A549 (cell line): ENCODE measurements around the gene SAA2. TPM values are rescaled to one million over a fixed set of nuclear protein-coding genes. Genes with fewer than 3 reads are reported as not detected.

ENCODE experiments used
- ATAC-seq, 2 experiments: fragments of 200-7000 bp in 1 of 2; fragments of >200 bp in 1 of 2; cut with Nextera tagmentation in 1 of 2; cut with Tn5 transposase in 1 of 2; 3 replicates each; pipeline versions ENCODE4 v1.8.0 to v1.9.1; 2018 to 2020; ENCODE audit warnings: mild to moderate bottlenecking in 1 of 2, moderate library complexity in 1 of 2
- CTCF ChIA-PET: fragments of 300-600 bp; sonication (Branson Sonifier 250); formaldehyde crosslinking; extraction: SDS; loops from one replicate; lab custom pipeline; 2021; ENCODE audit warnings: antibody characterized with exemption, inconsistent platforms; lab: Yijun Ruan, JAX
- POLR2A ChIA-PET: fragments of 350-600 bp; formaldehyde crosslinking; extraction: SDS; loops from one replicate; lab custom pipeline; 2021; ENCODE audit warnings: antibody characterized with exemption, inconsistent platforms; lab: Yijun Ruan, JAX
- DNase-seq, 2 experiments: peaks; one replicate each; pipeline versions ENCODE4 v3.0.0 to v3.0.0-alpha.2; 2011 to 2016; ENCODE audit warnings: low read depth in 1 of 2, low spot score in 1 of 2
- FAIRE-seq: peaks from 2 replicates; lab custom pipeline; 2011; peaks lifted over from hg19 to GRCh38; lab: Jason Lieb, UNC
- H3K27ac ChIP-seq, 2 experiments: fragments of >200 bp; sonication (Bioruptor Twin); formaldehyde crosslinking; 3 replicates each; pipeline ENCODE4 v1.5.1; 2016 to 2017
- H3K4me1 ChIP-seq: fragments of >200 bp; sonication (Bioruptor Twin); formaldehyde crosslinking; 3 replicates; pipeline ENCODE4 v1.6.1; 2016
- H3K4me2 ChIP-seq: fragments of >200 bp; sonication (Bioruptor Twin); formaldehyde crosslinking; 3 replicates; pipeline ENCODE4 v1.6.1; 2016
- H3K4me3 ChIP-seq: fragments of >200 bp; sonication (Bioruptor Twin); formaldehyde crosslinking; 3 replicates; pipeline ENCODE4 v1.5.1; 2016
- H3K9me3 ChIP-seq: fragments of >200 bp; sonication (Bioruptor Twin); formaldehyde crosslinking; 3 replicates; pipeline ENCODE4 v1.6.1; 2016
- BHLHE40 ChIP-seq: IDR thresholded peaks from 2 replicates; pipeline ENCODE4 v1.6.1; 2012; ENCODE audit warnings: low read depth, low read length, inconsistent platforms
- CBX8 ChIP-seq: fragments of 200-600 bp; sonication (generic); IDR thresholded peaks from 2 replicates; pipeline ENCODE4 v1.6.1; 2016
- CEBPB ChIP-seq, 2 experiments: fragments of >200 bp in 1 of 2; sonication (Bioruptor Twin) in 1 of 2; formaldehyde crosslinking in 1 of 2; IDR thresholded peaks; 2 replicates each; pipeline ENCODE4 v1.6.1; 2012 to 2016
- CHD2 ChIP-seq: fragments of 150-350 bp; IDR thresholded peaks from 2 replicates; pipeline ENCODE4 v1.6.1; 2014; ENCODE audit warnings: low read length; ENCODE audit not compliant: partially characterized antibody
- EHMT2 ChIP-seq: fragments of 200-600 bp; sonication (generic); IDR thresholded peaks from 2 replicates; pipeline ENCODE4 v1.6.1; 2016; ENCODE audit warnings: antibody characterized with exemption, low read depth, mild to moderate bottlenecking, moderate library complexity
- EP300 ChIP-seq, 2 experiments: fragments of >200 bp; sonication (Bioruptor Twin); formaldehyde crosslinking; IDR thresholded peaks; 2 replicates in 1 of 2; 3 replicates in 1 of 2; pipeline ENCODE4 v1.6.1; 2016 to 2017
- HOXA7 ChIP-seq: fragments of 250-450 bp; sonication (Bioruptor Pico); IDR thresholded peaks from 2 replicates; pipeline ENCODE4 v1.5.0; 2020; ENCODE audit warnings: mild to moderate bottlenecking, moderate library complexity
- HOXB13 ChIP-seq: fragments of 250-450 bp; sonication (Bioruptor Pico); IDR thresholded peaks from 2 replicates; pipeline ENCODE4 v1.5.0; 2020; ENCODE audit warnings: low read depth, mild to moderate bottlenecking, moderate library complexity
- JUN ChIP-seq, 2 experiments: fragments of >200 bp; sonication (Bioruptor Twin); formaldehyde crosslinking; IDR thresholded peaks; 2 replicates in 1 of 2; 3 replicates in 1 of 2; pipeline ENCODE4 v1.6.1; 2016 to 2017
- JUNB ChIP-seq: fragments of >200 bp; sonication (Bioruptor Twin); formaldehyde crosslinking; IDR thresholded peaks from 2 replicates; pipeline ENCODE4 v1.6.1; 2016
- MAZ ChIP-seq: fragments of 150-350 bp; IDR thresholded peaks from 2 replicates; pipeline ENCODE4 v1.6.1; 2014; ENCODE audit warnings: antibody characterized with exemption, low read depth, low read length, borderline replicate concordance
- PHF8 ChIP-seq: fragments of 200-600 bp; sonication (generic); IDR thresholded peaks from 2 replicates; pipeline ENCODE4 v1.6.1; 2016; ENCODE audit warnings: low read depth, mild to moderate bottlenecking, antibody characterized with exemption, moderate library complexity, borderline replicate concordance
- POLR2A ChIP-seq: IDR thresholded peaks from 2 replicates; pipeline ENCODE4 v1.6.1; 2012; ENCODE audit warnings: mild to moderate bottlenecking, low read length
- RAD21 ChIP-seq, 2 experiments: fragments of >200 bp in 1 of 2; sonication (Bioruptor Twin) in 1 of 2; formaldehyde crosslinking in 1 of 2; IDR thresholded peaks in 1 of 2; conservative IDR thresholded peaks in 1 of 2; 2 replicates in 1 of 2; 3 replicates in 1 of 2; pipeline ENCODE4 v1.6.1; 2012 to 2018; ENCODE audit warnings: inconsistent platforms in 1 of 2
- RFX5 ChIP-seq: fragments of 450-650 bp; IDR thresholded peaks from 2 replicates; pipeline ENCODE4 v1.7.1; 2014; ENCODE audit warnings: antibody characterized with exemption, mild to moderate bottlenecking, moderate library complexity
- SMC3 ChIP-seq: fragments of >200 bp; sonication (Bioruptor Twin); formaldehyde crosslinking; IDR thresholded peaks from 3 replicates; pipeline ENCODE4 v1.6.1; 2018; ENCODE audit warnings: inconsistent platforms
- TFCP2L1 ChIP-seq: fragments of 250-450 bp; sonication (Bioruptor Pico); IDR thresholded peaks from 2 replicates; pipeline ENCODE4 v1.5.0; 2021; ENCODE audit warnings: mild to moderate bottlenecking
- TP53 ChIP-seq: fragments of 250-450 bp; sonication (Bioruptor Pico); IDR thresholded peaks from 2 replicates; pipeline ENCODE4 v1.5.0; 2021; ENCODE audit warnings: mild to moderate bottlenecking, moderate library complexity
- ZSCAN20 ChIP-seq: fragments of 250-450 bp; sonication (Bioruptor Pico); IDR thresholded peaks from 2 replicates; pipeline ENCODE4 v1.8.0; 2022; ENCODE audit warnings: mild to moderate bottlenecking, moderate library complexity
- WGBS: methylation state at CpG from one replicate; pipeline ENCODE4 v1.1.6; 2017; ENCODE audit errors: missing lambda C conversion rate; 5-methylcytosine and 5-hydroxymethylcytosine counted together
- polyA plus RNA-seq, 4 experiments: library from polyadenylated mRNA; depleted of rRNA in 3 of 4; stranded (reverse); fragments of >200 nt; fragmentation: RNase III in 1 of 4; extraction: RNeasy Plus Mini Kit Qiagen cat#74134 plus additional on column Dnase treatment in 1 of 4; gene quantifications; 2 replicates in 3 of 4; 3 replicates in 1 of 4; pipeline ENCODE4 v1.2.3, GENCODE V29; 2011 to 2017
- TF ChIP-seq, protein P1 (sequence below): fragments of 250-450 bp; sonication (Bioruptor Pico); IDR thresholded peaks from 2 replicates; pipeline ENCODE4 v1.5.0; 2020; ENCODE audit warnings: low read depth, mild to moderate bottlenecking, moderate library complexity
- TF ChIP-seq, protein P2 (sequence below): fragments of >200 bp; sonication (Bioruptor Twin); formaldehyde crosslinking; IDR thresholded peaks from 2 replicates; pipeline ENCODE4 v1.6.1; 2016
- TF ChIP-seq, protein P3 (sequence below): fragments of 150-350 bp; IDR thresholded peaks from 2 replicates; pipeline ENCODE4 v1.6.1; 2014; ENCODE audit warnings: low read depth, mild to moderate bottlenecking, low read length
- TF ChIP-seq, protein P4 (sequence below): fragments of >200 bp; sonication (Bioruptor Twin); formaldehyde crosslinking; IDR thresholded peaks from 3 replicates; pipeline ENCODE4 v1.5.1; 2016
- TF ChIP-seq, protein P5 (sequence below): fragments of 250-450 bp; sonication (Bioruptor Pico); IDR thresholded peaks from 2 replicates; pipeline ENCODE4 v1.5.0; 2021; ENCODE audit warnings: mild to moderate bottlenecking, moderate library complexity, borderline replicate concordance

Gene SAA2
- polyA plus RNA-seq, 2 of the 4 experiments (the other 2 are of a cell fraction) = 0.09 TPM; not detected in 1

DNA sequence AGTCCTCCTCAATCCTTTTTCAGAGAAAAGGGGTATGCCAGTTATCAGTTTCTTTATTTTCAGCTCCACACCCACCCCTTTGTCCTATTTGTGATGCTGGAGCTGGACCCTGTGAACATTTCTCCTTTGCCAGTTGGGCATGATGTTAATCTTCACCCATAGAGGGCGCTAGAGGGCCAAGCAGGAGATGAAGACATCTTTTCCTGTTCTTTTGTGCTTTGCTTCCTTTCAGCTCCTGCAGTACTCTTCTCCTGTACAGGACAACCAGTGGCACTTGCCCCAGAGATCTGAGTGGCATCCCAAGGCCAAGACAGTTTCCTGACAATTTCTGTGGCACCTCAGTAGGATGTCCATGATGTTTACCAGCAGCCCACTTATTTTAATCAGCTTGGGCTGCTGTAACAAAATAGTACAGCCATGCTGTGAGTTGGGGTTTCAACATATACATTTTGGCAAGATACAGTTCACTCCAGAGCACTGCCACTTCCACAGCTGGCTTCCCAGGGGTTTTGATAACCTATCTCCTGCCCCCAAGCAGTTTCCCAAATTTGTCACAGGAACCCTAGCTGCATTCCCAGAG is 4.6 kb downstream of the SAA2 start:
- no peak for TF ChIP-seq PHF8
- no peak for TF ChIP-seq ZSCAN20 (CRISPR knock-in tag)
- no peak for TF ChIP-seq CBX8
- TF ChIP-seq, protein P1, sequence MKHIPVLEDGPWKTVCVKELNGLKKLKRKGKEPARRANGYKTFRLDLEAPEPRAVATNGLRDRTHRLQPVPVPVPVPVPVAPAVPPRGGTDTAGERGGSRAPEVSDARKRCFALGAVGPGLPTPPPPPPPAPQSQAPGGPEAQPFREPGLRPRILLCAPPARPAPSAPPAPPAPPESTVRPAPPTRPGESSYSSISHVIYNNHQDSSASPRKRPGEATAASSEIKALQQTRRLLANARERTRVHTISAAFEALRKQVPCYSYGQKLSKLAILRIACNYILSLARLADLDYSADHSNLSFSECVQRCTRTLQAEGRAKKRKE (CRISPR knock-in tag) = no peak
- no peak for TF ChIP-seq TP53 (CRISPR knock-in tag)
- peak; percentile 73 to 90 for TF ChIP-seq RAD21 (conservative IDR thresholded peaks at IDR 0.05 in 1 of 2, IDR thresholded peaks at IDR 0.05 in 1 of 2)
- no peak for TF ChIP-seq EP300 (IDR thresholded peaks at IDR 0.05)
- no peak for TF ChIP-seq POLR2A
- TF ChIP-seq CHD2 = no peak
- no peak for TF ChIP-seq JUN (IDR thresholded peaks at IDR 0.05)
- TF ChIP-seq HOXB13 (CRISPR knock-in tag) = no peak
- no peak for TF ChIP-seq EHMT2
- no peak for TF ChIP-seq CEBPB (IDR thresholded peaks at IDR 0.05)
- no peak for TF ChIP-seq HOXA7 (CRISPR knock-in tag)
- TF ChIP-seq TFCP2L1 (CRISPR knock-in tag) = no peak
- TF ChIP-seq, protein P2, sequence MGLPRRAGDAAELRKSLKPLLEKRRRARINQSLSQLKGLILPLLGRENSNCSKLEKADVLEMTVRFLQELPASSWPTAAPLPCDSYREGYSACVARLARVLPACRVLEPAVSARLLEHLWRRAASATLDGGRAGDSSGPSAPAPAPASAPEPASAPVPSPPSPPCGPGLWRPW = no peak
- peak; percentile 50; the same call in 2 of the 3 replicates for TF ChIP-seq SMC3
- no peak for TF ChIP-seq JUNB
- TF ChIP-seq, protein P3, sequence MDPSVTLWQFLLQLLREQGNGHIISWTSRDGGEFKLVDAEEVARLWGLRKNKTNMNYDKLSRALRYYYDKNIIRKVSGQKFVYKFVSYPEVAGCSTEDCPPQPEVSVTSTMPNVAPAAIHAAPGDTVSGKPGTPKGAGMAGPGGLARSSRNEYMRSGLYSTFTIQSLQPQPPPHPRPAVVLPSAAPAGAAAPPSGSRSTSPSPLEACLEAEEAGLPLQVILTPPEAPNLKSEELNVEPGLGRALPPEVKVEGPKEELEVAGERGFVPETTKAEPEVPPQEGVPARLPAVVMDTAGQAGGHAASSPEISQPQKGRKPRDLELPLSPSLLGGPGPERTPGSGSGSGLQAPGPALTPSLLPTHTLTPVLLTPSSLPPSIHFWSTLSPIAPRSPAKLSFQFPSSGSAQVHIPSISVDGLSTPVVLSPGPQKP = no peak
- no peak for TF ChIP-seq RFX5
- TF ChIP-seq, protein P4, sequence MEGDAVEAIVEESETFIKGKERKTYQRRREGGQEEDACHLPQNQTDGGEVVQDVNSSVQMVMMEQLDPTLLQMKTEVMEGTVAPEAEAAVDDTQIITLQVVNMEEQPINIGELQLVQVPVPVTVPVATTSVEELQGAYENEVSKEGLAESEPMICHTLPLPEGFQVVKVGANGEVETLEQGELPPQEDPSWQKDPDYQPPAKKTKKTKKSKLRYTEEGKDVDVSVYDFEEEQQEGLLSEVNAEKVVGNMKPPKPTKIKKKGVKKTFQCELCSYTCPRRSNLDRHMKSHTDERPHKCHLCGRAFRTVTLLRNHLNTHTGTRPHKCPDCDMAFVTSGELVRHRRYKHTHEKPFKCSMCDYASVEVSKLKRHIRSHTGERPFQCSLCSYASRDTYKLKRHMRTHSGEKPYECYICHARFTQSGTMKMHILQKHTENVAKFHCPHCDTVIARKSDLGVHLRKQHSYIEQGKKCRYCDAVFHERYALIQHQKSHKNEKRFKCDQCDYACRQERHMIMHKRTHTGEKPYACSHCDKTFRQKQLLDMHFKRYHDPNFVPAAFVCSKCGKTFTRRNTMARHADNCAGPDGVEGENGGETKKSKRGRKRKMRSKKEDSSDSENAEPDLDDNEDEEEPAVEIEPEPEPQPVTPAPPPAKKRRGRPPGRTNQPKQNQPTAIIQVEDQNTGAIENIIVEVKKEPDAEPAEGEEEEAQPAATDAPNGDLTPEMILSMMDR = peak; percentile 77
- TF ChIP-seq MAZ = no peak
- TF ChIP-seq BHLHE40 = no peak
- TF ChIP-seq, protein P5, sequence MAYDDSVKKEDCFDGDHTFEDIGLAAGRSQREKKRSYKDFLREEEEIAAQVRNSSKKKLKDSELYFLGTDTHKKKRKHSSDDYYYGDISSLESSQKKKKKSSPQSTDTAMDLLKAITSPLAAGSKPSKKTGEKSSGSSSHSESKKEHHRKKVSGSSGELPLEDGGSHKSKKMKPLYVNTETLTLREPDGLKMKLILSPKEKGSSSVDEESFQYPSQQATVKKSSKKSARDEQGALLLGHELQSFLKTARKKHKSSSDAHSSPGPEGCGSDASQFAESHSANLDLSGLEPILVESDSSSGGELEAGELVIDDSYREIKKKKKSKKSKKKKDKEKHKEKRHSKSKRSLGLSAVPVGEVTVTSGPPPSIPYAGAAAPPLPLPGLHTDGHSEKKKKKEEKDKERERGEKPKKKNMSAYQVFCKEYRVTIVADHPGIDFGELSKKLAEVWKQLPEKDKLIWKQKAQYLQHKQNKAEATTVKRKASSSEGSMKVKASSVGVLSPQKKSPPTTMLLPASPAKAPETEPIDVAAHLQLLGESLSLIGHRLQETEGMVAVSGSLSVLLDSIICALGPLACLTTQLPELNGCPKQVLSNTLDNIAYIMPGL (CRISPR knock-in tag) = no peak
- ChIA-PET CTCF (interaction anchor here (0.6 to 1.9 kb wide), 18 partner anchors 9 to 521 kb away, joined by 3 to 12 read pairs (median 4); no protein-coding TSS in a partner anchor), POLR2A (no interaction called here)
- H3K4me2 ChIP-seq = no peak overlapping the region
- FAIRE-seq (peak; percentile 63), DNase-seq (peak; percentile 67 to 80), ATAC-seq (peak in 1 of 2 experiments; percentile 81; a peak in 3 of 6 replicates)
- H3K9me3 ChIP-seq = 0 out of 3 replicates have a peak, but pooled peaks cover 5% of the 10 kb centered on the region
- no peak overlapping the region for H3K4me3 ChIP-seq
- 0% methylated on average over 1 of the region's 1 CpG for WGBS
- no peak overlapping the region for H3K27ac ChIP-seq
- H3K4me1 ChIP-seq = no peaks in the 10 kb centered on the region
